Body of pancreas (tissue), 2 donors: Measurements from ENCODE around the gene CCDC93. TPM values are rescaled to one million over a fixed set of nuclear protein-coding genes. Genes with fewer than 3 reads are reported as not detected.

Experiments
- small RNA-seq: library from RNA; depleted of rRNA; stranded (forward); fragments of <200 nt; gene quantifications from one replicate; pipeline ENCODE3, GENCODE V24; 2016
- total RNA-seq, 2 donors: library from RNA; depleted of rRNA; stranded (reverse); fragments of >200 nt; gene quantifications; one replicate each; pipeline ENCODE4 v1.1.0, GENCODE V29; 2016

Gene CCDC93
- total RNA-seq, 2 donors from 2014 or later: 27.0 to 36.6 TPM

Small RNAs within 50 kb of the gene (small RNA-seq; reads per million reads assigned to genes)
- gene RN7SL111P: not detected

Other genes with a start within 250 kb of the CCDC93 start
- 10 to 100 TPM; 25.1 to 30.1 TPM for gene DDX18, start 199.4 kb downstream of the CCDC93 start, total RNA-seq
- gene INSIG2, start 74.4 kb upstream of the CCDC93 start, total RNA-seq: 10 to 100 TPM in 1 of 2 donors, 1 to 10 TPM in 1; 3.6 to 25.4 TPM